Uterus (tissue), 4 donors: ENCODE data around the gene SPIRE2. TPM values are rescaled to one million over a fixed set of nuclear protein-coding genes. Genes with fewer than 3 reads are reported as not detected.

Source experiments
- DNase-seq, 2 donors: peaks; one replicate each; pipeline ENCODE4 v3.0.0-alpha.2; 2019 to 2020
- H3K27ac ChIP-seq, 2 donors: fragments of 200-600 bp; sonication (generic); 1 replicate in 1 of 2; 2 replicates in 1 of 2; pipeline ENCODE4 v1.5.1; 2016 to 2018
- H3K27me3 ChIP-seq, 2 donors: fragments of 200-600 bp; sonication (generic); one replicate each; pipeline ENCODE4 v1.5.1; 2018 to 2019; ENCODE audit warnings: control low read depth in 1 of 2
- H3K36me3 ChIP-seq, 2 donors: fragments of 200-600 bp; sonication (generic); one replicate each; pipeline ENCODE4 v1.5.1; 2019; ENCODE audit warnings: control low read depth in 1 of 2
- H3K4me1 ChIP-seq, 2 donors: fragments of 200-600 bp; sonication (generic); one replicate each; pipeline ENCODE4 v1.5.1; 2018 to 2019; ENCODE audit warnings: control low read depth in 1 of 2
- H3K4me3 ChIP-seq, 2 donors: fragments of 200-600 bp; sonication (generic); 1 replicate in 1 of 2; 2 replicates in 1 of 2; pipeline ENCODE4 v1.5.1; 2018 to 2019; ENCODE audit warnings: mild to moderate bottlenecking in 1 of 2
- H3K9me3 ChIP-seq, 2 donors: fragments of 200-600 bp; sonication (generic); one replicate each; pipeline ENCODE4 v1.5.1; 2019; ENCODE audit warnings: control low read depth in 1 of 2
- POLR2A ChIP-seq, 2 donors: fragments of 450-650 bp; IDR thresholded peaks; one replicate each; pipeline ENCODE4 v1.6.1; 2016; ENCODE audit warnings: antibody characterized with exemption in 2 of 2, mild to moderate bottlenecking in 1 of 2, moderate library complexity in 1 of 2
- intact Hi-C: fragments of 100-400 bp; cut with DNase I; formaldehyde crosslinking; loops from one replicate; pipeline ENCODE4 v1.15.1; 2023; ENCODE audit warnings: low total_unique reads
- total RNA-seq, 4 donors: library from RNA; depleted of rRNA in 3 of 4; stranded (reverse); fragments of >200 nt in 3 of 4; gene quantifications; one replicate each; pipeline versions ENCODE4 v1.1.0 to v1.2.4, GENCODE V29; 2014 to 2023
- TF ChIP-seq, protein P1 (sequence below), 4 experiments: fragments of 200-600 bp in 2 of 4; fragments of 450-650 bp in 2 of 4; sonication (generic) in 2 of 4; IDR thresholded peaks; one replicate each; pipeline ENCODE4 v1.5.1; 2016 to 2019; ENCODE audit warnings: antibody characterized with exemption in 4 of 4, mild to moderate bottlenecking in 2 of 4, moderate library complexity in 1 of 4
- donor health status: DM: yes; HTN: yes; CAD: no.

SPIRE2 gene
- total RNA-seq, 4 donors from 2014 or later, result 1.2 to 7.5 (median 3.3) TPM

DNA sequence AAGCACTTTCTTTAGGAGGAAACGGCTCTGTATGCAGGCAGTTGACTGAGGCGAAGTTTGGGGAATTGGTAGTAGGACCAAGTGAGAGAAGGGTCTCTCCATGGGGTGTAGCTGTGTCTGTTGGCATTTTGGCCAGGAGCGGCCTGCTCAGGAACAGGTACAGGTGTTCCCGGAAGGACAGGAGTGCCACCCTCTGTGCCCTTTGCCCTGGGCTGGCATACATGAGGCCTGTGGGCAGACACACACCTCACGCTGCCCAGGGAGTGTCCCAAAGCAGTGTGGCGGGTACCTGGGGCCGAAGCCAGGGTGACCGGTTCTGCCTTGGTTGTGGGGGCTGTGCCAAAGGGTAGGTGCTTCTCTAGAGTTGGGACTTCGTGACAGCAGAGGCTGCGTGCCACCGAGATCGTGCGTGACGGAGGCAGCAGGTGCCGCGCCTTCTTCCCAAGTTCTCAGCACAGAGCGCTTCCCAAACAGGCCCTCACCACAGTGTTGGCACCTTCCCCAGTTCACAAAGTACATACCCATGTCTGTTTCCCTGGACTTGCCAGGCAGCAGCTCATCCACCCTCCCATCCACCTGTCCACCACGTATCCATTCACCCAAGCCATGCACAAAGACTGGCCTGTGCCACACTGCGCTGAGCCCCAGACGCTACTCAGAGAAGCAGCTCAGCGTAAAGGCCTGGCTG, 25.2 kb downstream of the SPIRE2 start:
- no peak for DNase-seq
- H3K36me3 ChIP-seq, result no peaks in the 10 kb centered on the region
- no peak overlapping the region for H3K27ac ChIP-seq
- H3K27me3 ChIP-seq, result no peaks in the 10 kb centered on the region
- no peaks in the 10 kb centered on the region for H3K4me1 ChIP-seq
- no peaks in the 10 kb centered on the region for H3K9me3 ChIP-seq
- H3K4me3 ChIP-seq, result no peak overlapping the region
- TF ChIP-seq, protein P1, sequence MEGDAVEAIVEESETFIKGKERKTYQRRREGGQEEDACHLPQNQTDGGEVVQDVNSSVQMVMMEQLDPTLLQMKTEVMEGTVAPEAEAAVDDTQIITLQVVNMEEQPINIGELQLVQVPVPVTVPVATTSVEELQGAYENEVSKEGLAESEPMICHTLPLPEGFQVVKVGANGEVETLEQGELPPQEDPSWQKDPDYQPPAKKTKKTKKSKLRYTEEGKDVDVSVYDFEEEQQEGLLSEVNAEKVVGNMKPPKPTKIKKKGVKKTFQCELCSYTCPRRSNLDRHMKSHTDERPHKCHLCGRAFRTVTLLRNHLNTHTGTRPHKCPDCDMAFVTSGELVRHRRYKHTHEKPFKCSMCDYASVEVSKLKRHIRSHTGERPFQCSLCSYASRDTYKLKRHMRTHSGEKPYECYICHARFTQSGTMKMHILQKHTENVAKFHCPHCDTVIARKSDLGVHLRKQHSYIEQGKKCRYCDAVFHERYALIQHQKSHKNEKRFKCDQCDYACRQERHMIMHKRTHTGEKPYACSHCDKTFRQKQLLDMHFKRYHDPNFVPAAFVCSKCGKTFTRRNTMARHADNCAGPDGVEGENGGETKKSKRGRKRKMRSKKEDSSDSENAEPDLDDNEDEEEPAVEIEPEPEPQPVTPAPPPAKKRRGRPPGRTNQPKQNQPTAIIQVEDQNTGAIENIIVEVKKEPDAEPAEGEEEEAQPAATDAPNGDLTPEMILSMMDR (IDR thresholded peaks at IDR 0.05), result no peak
- TF ChIP-seq POLR2A (IDR thresholded peaks at IDR 0.05), result no peak
- intact Hi-C loops, result no loop called here

DNA sequence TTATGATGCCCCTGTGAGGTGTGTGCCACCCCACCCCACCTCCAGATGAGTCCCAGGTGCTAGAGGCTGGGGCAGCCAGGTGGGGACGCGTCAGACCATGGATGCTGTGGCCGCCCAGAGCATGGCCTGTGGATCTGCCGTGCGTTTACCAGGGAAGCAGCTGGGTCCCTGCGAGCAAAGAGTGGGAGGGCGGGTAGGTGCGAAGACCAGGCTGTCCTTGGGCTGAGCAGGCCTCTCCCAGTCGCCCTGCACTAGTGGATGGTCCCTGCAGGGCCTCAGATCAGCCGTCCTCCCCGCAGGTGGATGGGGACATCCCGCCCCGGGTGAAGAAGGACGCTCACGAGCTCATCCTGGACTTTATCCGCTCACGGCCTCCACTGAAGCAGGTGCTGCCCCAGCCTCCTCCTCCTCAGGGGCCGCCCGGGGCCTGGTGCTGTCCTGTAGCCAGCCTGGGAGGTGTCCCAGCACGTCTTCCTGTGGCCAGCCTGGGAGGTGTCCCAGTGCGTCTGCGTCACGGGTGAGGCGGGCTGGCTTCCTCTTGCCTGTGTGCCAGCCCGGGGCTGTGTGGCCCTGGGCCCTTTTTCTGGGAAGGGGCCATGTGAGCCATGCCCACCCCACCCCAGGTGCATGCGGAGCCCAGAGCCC, 27.1 kb downstream of the SPIRE2 start:
- TF ChIP-seq, protein P1 (IDR thresholded peaks at IDR 0.05), result no peak
- no peak for TF ChIP-seq POLR2A (IDR thresholded peaks at IDR 0.05)
- Histone ChIP-seq H3K36me3 (no peaks in the 10 kb centered on the region), H3K4me3 (no peak overlapping the region), H3K9me3 (no peaks in the 10 kb centered on the region), H3K27ac (no peak overlapping the region), H3K4me1 (no peaks in the 10 kb centered on the region), H3K27me3 (no peaks in the 10 kb centered on the region)
- no peak for DNase-seq
- intact Hi-C loops, result no loop called here

DNA sequence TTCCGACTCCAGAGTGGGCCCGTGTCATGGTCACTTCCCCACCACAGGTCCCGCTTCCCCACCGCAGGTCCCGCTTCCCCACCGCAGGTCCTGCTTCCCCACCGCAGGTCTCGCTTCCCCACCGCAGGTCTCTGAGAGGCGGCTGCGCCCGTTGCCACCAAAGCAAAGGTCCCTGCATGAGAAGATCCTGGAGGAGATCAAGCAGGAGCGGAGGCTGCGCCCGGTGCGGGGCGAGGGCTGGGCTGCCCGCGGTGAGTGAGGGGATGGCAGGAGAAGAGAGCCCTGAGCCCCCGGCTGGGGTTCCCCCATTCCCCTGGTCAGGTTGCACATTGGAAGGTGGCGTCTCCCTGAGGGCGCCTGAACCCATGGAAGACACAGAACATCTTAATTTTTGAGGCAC, 27.7 kb downstream of the SPIRE2 start:
- TF ChIP-seq POLR2A (IDR thresholded peaks at IDR 0.05), result no peak
- TF ChIP-seq, protein P1 (IDR thresholded peaks at IDR 0.05), result no peak
- H3K27me3 ChIP-seq, result no peaks in the 10 kb centered on the region
- H3K9me3 ChIP-seq, result no peaks in the 10 kb centered on the region
- intact Hi-C loops, result no loop called here
- no peak overlapping the region for H3K4me3 ChIP-seq
- no peaks in the 10 kb centered on the region for H3K36me3 ChIP-seq
- no peak overlapping the region for H3K27ac ChIP-seq
- H3K4me1 ChIP-seq, result no peaks in the 10 kb centered on the region
- no peak for DNase-seq

DNA sequence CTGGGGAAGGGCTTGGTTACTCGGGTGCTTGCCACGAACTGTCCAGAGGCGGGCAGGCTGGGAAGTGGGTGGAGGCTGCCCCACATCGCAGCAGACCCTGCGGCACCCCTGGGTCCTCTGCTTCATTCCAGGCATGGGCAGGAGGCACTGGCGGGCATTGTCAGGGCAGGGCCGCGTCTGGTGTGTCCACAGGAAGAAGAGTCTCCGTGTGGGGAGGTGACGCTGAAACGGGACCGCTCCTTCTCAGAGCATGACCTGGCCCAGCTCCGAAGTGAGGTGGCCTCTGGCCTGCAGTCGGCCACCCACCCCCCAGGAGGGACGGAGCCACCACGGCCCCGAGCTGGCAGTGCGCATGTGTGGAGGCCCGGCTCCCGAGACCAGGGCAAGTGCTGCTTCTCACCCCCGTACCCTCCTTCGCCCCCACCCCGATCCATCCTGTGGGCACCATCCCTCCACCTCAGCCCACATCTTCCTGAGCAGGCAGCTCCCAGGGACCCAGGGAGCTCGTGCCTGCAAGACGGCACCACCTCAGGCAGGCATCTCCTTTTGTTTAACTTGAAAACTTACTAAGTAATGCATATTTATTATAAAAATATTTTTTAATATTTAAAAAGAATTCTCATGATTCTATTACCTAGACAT, 30.8 kb downstream of the SPIRE2 start:
- intact Hi-C loops, result no loop called here

More for the DNA sequence above, 30.8 kb downstream of the SPIRE2 start:
- Histone ChIP-seq H3K27me3 (no peaks in the 10 kb centered on the region), H3K36me3 (no peaks in the 10 kb centered on the region), H3K9me3 (no peaks in the 10 kb centered on the region), H3K27ac (no peak overlapping the region), H3K4me1 (no peaks in the 10 kb centered on the region), H3K4me3 (no peak overlapping the region)
- TF ChIP-seq, protein P1 (IDR thresholded peaks at IDR 0.05), result no peak
- TF ChIP-seq POLR2A (IDR thresholded peaks at IDR 0.05), result no peak
- DNase-seq, result no peak
